ENCODE results near the gene WNT7A. TPM values are rescaled to one million over a fixed set of nuclear protein-coding genes. Genes with fewer than 3 reads are reported as not detected.

The WNT7A gene
- total RNA-seq, 3 donors from 2014 or later: not detected

GRCh38 chr3:13856006-13856405 is 23.9 kb downstream of the WNT7A start:
- Histone ChIP-seq H3K4me3 (no peak overlapping the region), H3K9me3 (no peaks in the 10 kb centered on the region), H3K36me3 (no peaks in the 10 kb centered on the region), H3K27ac (no peak overlapping the region), H3K4me1 (no peaks in the 10 kb centered on the region), H3K27me3 (peaks cover 0 to 59% of the 10 kb centered on the region in 2 donors)
- no peak for DNase-seq (ENCODE audit: low spot score in 2 of 2)
- intact Hi-C loops (cut with DNase I; ENCODE audit: low total_unique reads): no loop called here
- TF ChIP-seq POLR2A (IDR thresholded peaks at IDR 0.05): no peak
- TF ChIP-seq POLR2AphosphoS5 (IDR thresholded peaks at IDR 0.05): no peak
- TF ChIP-seq CTCF (IDR thresholded peaks at IDR 0.05): no peak

GRCh38 chr3:13854492-13854891 is 25.4 kb downstream of the WNT7A start:
- DNase-seq (ENCODE audit: low spot score in 2 of 2): no peak
- no peaks in the 10 kb centered on the region for H3K4me1 ChIP-seq
- H3K27ac ChIP-seq: no peak overlapping the region
- H3K36me3 ChIP-seq: no peaks in the 10 kb centered on the region
- H3K9me3 ChIP-seq: no peaks in the 10 kb centered on the region
- no peak overlapping the region for H3K4me3 ChIP-seq
- TF ChIP-seq POLR2AphosphoS5 (IDR thresholded peaks at IDR 0.05): no peak
- no peak for TF ChIP-seq POLR2A (IDR thresholded peaks at IDR 0.05)
- no peak for TF ChIP-seq CTCF (IDR thresholded peaks at IDR 0.05)
- H3K27me3 ChIP-seq: peaks cover 0 to 56% of the 10 kb centered on the region in 2 donors
- intact Hi-C loops (cut with DNase I; ENCODE audit: low total_unique reads): no loop called here

GRCh38 chr3:13853978-13854296 is 25.9 kb downstream of the WNT7A start:
- TF ChIP-seq POLR2AphosphoS5 (IDR thresholded peaks at IDR 0.05) (no peak), CTCF (IDR thresholded peaks at IDR 0.05) (no peak), POLR2A (IDR thresholded peaks at IDR 0.05) (no peak)
- peaks cover 0 to 53% of the 10 kb centered on the region in 2 donors for H3K27me3 ChIP-seq
- no peak overlapping the region for H3K27ac ChIP-seq
- no peak for DNase-seq (ENCODE audit: low spot score in 2 of 2)
- intact Hi-C loops (cut with DNase I; ENCODE audit: low total_unique reads): no loop called here
- no peaks in the 10 kb centered on the region for H3K9me3 ChIP-seq
- no peaks in the 10 kb centered on the region for H3K4me1 ChIP-seq
- no peaks in the 10 kb centered on the region for H3K36me3 ChIP-seq
- no peak overlapping the region for H3K4me3 ChIP-seq

- no peak overlapping the region for H3K4me3 ChIP-seq
- no peak for TF ChIP-seq POLR2AphosphoS5 (IDR thresholded peaks at IDR 0.05)
- TF ChIP-seq CTCF (IDR thresholded peaks at IDR 0.05): no peak
- TF ChIP-seq POLR2A (IDR thresholded peaks at IDR 0.05): no peak
- H3K27ac ChIP-seq: no peak overlapping the region
- no peaks in the 10 kb centered on the region for H3K4me1 ChIP-seq
- H3K36me3 ChIP-seq: no peaks in the 10 kb centered on the region
- peaks cover 0 to 49% of the 10 kb centered on the region in 2 donors for H3K27me3 ChIP-seq
- H3K9me3 ChIP-seq: no peaks in the 10 kb centered on the region
- no peak for DNase-seq (ENCODE audit: low spot score in 2 of 2)
- intact Hi-C loops (cut with DNase I; ENCODE audit: low total_unique reads): no loop called here
These were observed 26.5 kb downstream of the WNT7A start for GRCh38 chr3:13853256-13853977.

GRCh38 chr3:13852638-13853009 is 27.2 kb downstream of the WNT7A start:
- H3K36me3 ChIP-seq: no peaks in the 10 kb centered on the region
- H3K27ac ChIP-seq: no peak overlapping the region
- H3K4me1 ChIP-seq: no peaks in the 10 kb centered on the region
- peaks cover 0 to 42% of the 10 kb centered on the region in 2 donors for H3K27me3 ChIP-seq
- H3K4me3 ChIP-seq: no peak overlapping the region
- intact Hi-C loops (cut with DNase I; ENCODE audit: low total_unique reads): no loop called here
- no peaks in the 10 kb centered on the region for H3K9me3 ChIP-seq
- DNase-seq (ENCODE audit: low spot score in 2 of 2): no peak
- no peak for TF ChIP-seq POLR2AphosphoS5 (IDR thresholded peaks at IDR 0.05)
- TF ChIP-seq POLR2A (IDR thresholded peaks at IDR 0.05): no peak
- no peak for TF ChIP-seq CTCF (IDR thresholded peaks at IDR 0.05)

Data from breast epithelium (tissue), 4 donors.